Esophagus squamous epithelium (tissue), 4 donors: Measurements from ENCODE around the gene CEP128.

ENCODE experiments used
- CTCF ChIP-seq, 6 experiments: fragments of 450-650 bp in 4 of 6; fragments of 200-600 bp in 2 of 6; sonication (generic) in 2 of 6; IDR thresholded peaks; one replicate each; pipeline ENCODE4 v1.5.1; 2016 to 2019; ENCODE audit warnings: antibody characterized with exemption in 6 of 6, mild to moderate bottlenecking in 4 of 6, moderate library complexity in 4 of 6
- POLR2A ChIP-seq, 4 donors: fragments of 450-650 bp; IDR thresholded peaks; one replicate each; pipeline ENCODE4 v1.6.1; 2017; ENCODE audit warnings: antibody characterized with exemption in 4 of 4, mild to moderate bottlenecking in 4 of 4, moderate library complexity in 3 of 4

GRCh38 chr14:80699861-80700260 lies 241.7 kb downstream of the CEP128 start:
- TF ChIP-seq CTCF (IDR thresholded peaks at IDR 0.05): no peak
- TF ChIP-seq POLR2A (IDR thresholded peaks at IDR 0.05): no peak
